Activated CD4-positive, alpha-beta T cell treated with anti-CD3 and anti-CD28 coated beads, Interleukin-2, amount 50 U/mL, for 1 hour (primary cell): Measurements from ENCODE around the gene TMEM126A.

ENCODE experiments used
- DNase-seq: peaks from one replicate; pipeline ENCODE4 v3.0.0-alpha.2; 2020

Gene TMEM126A

DNA sequence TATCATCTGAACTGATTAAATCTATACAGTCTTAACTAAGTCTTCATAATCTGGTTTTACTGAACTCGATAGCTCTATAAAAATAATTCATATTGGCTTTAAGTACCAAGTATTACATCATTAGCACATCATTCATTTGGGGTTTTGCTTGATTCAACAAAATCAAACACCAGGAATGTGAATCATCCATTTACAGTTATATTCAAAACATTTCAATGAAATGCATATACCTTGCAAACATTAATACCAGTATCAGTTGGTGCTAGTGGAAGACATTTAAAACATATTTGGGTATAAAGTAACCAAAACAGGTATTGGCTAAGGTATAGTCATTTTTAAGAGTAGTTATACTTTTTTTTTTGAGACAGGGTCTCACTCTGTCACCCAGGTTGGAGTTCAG, 50.4 kb downstream of the TMEM126A start:
- DNase-seq: no peak

DNA sequence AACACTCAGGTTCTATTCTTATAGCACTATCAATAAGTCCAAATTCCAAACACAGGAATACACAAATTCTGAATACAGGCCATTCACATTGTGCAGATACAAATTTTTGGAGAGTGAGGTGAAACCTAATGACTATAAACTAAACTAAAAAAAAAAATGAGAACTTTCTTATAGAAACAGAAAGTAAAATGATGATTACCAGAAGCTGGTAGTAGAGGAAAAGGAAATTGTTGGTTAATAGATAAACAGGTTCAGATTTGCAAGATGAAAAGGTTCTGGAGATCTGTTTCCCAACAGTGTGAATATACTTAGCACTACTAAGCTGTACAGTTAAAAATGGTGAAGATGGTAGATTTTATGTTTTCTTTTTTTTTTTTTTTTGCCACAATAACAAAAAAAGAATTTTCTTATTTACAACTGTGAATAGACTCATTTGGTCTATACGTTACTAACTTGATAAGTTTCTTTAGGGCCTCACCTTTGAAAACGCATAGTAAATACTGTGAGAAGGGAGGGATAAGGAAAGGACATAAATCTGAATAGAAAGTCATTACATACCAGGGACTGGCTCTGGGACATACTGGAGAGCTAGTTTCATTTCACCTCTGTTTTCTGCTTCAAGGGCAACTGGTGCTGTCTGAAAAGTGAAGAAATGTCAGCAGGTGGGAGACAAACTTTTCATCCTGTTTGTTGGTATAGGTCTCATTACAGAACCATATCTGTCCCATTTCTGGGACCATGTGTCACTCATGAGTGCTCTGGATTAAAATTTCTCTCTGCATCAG, 52.4 kb downstream of the TMEM126A start:
- no peak for DNase-seq

DNA sequence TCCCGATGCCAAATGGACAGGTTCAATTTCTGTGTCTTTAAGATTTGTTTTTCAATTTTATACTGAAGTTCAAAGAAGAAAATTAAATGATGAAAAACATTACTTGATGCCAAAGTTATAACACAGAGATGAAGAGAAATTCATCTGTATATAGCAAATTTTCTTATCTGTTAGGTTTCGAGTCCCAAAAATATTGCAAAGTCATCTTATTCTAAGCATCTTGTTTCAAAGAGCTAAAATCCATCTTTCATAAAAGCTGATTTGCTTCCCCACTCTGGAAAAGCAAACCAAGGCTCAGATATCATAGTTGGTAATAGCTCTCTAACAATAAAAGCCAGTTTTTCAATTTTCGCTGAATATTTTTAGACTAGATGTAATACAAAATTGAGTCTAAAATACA, 57.2 kb downstream of the TMEM126A start:
- no peak for DNase-seq

DNA sequence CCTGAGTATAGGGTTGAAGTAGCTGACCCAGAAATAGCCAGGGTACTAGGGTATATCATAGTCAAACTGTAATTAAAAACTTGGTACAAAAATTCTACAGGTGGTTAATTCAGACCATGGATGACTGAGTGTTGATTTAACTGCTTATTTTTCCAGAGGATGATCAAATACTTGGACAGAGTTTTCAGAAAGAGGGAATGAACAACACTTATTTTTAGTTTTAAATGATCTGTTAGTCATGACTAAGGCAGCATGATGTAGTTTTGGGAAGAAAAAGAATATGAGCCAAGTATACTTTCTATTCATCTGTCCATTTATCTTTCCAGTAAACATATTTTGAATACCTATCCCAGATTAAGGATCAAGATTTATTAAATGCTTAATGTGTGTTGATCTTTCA, 58.0 kb downstream of the TMEM126A start:
- DNase-seq: no peak
